ENCODE measurements around the gene FAM13A. TPM values are rescaled to one million over a fixed set of nuclear protein-coding genes. Genes with fewer than 3 reads are reported as not detected.

Gene FAM13A
- total RNA-seq, 1 donor from 2014 or later: 13.2 TPM

DNA sequence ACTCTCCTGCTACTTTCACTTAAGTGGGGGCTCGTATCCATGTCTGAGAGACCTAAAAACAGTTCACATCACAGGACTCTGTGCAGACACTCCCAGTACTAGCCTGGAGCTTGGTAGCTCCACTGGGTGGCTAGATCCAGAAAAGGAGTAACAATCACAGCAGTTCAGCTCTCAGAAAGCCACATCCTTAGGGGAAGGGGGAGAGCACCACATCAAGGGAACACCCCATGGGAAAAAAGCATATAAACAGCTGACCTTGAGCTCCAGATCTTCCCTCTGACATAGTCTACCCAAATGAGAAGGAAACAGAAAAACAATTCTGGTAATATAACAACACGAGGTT, 175.8 kb downstream of the FAM13A start:
- no peaks in the 10 kb centered on the region for H3K27me3 ChIP-seq
- TF ChIP-seq, protein P1, sequence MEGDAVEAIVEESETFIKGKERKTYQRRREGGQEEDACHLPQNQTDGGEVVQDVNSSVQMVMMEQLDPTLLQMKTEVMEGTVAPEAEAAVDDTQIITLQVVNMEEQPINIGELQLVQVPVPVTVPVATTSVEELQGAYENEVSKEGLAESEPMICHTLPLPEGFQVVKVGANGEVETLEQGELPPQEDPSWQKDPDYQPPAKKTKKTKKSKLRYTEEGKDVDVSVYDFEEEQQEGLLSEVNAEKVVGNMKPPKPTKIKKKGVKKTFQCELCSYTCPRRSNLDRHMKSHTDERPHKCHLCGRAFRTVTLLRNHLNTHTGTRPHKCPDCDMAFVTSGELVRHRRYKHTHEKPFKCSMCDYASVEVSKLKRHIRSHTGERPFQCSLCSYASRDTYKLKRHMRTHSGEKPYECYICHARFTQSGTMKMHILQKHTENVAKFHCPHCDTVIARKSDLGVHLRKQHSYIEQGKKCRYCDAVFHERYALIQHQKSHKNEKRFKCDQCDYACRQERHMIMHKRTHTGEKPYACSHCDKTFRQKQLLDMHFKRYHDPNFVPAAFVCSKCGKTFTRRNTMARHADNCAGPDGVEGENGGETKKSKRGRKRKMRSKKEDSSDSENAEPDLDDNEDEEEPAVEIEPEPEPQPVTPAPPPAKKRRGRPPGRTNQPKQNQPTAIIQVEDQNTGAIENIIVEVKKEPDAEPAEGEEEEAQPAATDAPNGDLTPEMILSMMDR (IDR thresholded peaks at IDR 0.05): no peak

DNA sequence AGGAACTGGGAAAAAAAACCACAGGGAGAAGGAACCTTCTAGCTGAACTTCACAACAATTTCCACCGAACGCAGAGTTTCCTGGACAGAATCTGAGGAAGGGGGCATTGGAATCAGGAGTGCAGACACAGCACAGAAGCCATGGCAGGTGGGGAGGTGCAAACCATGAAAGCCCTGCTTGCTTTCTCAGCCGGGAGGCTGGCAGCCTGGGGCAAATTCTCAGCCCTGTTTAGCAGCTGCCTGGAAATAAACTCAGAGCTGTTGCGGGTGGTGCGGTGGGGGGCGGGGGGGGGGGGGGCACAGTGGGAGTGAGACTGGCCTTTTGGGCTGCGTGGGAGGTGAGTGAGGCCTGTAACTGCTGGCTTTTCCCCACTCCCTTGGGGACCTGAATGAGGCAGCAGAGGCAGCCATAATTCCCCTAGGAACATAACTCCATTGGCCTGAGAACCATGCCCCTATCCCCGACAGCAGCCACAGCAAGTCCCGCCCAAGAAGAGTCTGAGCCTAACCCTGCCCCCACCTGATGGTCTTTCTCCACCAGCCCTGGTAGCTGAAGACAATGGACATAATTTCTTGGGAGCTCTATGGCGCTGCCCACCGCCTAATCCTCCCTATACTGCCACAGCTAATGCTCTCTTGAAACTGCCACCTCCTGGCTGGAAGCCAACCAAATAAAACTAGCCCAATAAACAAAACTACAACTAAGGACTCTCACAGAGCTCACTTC, 176.3 kb downstream of the FAM13A start:
- Histone ChIP-seq H3K36me3 (no peaks in the 10 kb centered on the region), H3K4me3 (no peak overlapping the region), H3K4me1 (no peaks in the 10 kb centered on the region), H3K27ac (no peak overlapping the region), H3K27me3 (no peaks in the 10 kb centered on the region), H3K9me3 (no peaks in the 10 kb centered on the region)
- TF ChIP-seq, protein P1 (IDR thresholded peaks at IDR 0.05): no peak
- intact Hi-C loops (cut with DNase I): no loop called here
- DNase-seq (ENCODE audit: low spot score in 2 of 2): no peak

More for the DNA sequence above, 175.8 kb downstream of the FAM13A start:
- Histone ChIP-seq H3K36me3 (no peaks in the 10 kb centered on the region), H3K4me3 (no peak overlapping the region), H3K9me3 (no peaks in the 10 kb centered on the region), H3K27ac (no peak overlapping the region), H3K4me1 (no peaks in the 10 kb centered on the region)
- DNase-seq (ENCODE audit: low spot score in 2 of 2): no peak
- intact Hi-C loops (cut with DNase I): no loop called here

DNA sequence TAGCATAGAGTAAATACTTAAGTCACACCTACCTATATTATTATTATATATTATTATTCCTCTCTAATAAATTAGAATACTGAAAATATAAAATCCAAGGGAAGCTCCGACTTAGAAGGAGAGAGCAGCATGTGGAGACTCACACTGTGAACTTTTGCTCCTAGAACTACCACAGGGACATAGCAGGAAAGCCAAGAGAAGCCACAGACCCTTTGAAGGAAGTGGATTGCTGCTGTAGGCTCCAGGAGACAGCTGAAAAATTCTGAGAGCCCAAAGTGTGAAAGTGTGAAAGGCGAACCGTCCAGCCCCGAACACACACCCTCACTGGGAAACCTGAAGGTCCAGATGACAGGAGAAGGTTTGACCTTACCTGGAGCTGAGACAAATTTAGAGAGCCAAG, 177.0 kb downstream of the FAM13A start:
- TF ChIP-seq, protein P1 (IDR thresholded peaks at IDR 0.05): no peak
- intact Hi-C loops (cut with DNase I): no loop called here
- no peak overlapping the region for H3K27ac ChIP-seq

DNA sequence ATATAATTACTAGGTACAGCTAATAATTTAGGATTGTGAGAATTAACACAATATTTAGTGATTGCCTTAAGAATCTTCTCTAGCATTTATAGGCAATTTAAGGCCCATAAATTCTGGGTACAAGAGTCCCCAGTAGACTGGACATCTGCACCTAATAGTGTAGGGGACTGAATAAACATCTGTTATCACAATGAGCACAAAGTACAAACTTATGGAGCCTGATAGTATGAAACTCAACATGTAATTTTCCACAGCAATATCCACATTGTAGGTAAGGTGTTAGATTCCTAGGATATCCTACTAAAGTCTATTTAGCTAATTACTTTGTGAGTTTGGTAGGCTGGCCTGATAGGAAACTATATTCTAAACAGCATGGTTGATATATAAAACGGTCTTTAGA, 178.3 kb downstream of the FAM13A start:
- intact Hi-C loops (cut with DNase I): no loop called here
- H3K4me3 ChIP-seq: no peak overlapping the region
- no peak overlapping the region for H3K27ac ChIP-seq
- TF ChIP-seq, protein P1 (IDR thresholded peaks at IDR 0.05): no peak
- H3K9me3 ChIP-seq: no peaks in the 10 kb centered on the region
- DNase-seq (ENCODE audit: low spot score in 2 of 2): no peak
- no peaks in the 10 kb centered on the region for H3K27me3 ChIP-seq
- H3K4me1 ChIP-seq: no peaks in the 10 kb centered on the region
- H3K36me3 ChIP-seq: no peaks in the 10 kb centered on the region

More for the DNA sequence above, 177.0 kb downstream of the FAM13A start:
- Histone ChIP-seq H3K36me3 (no peaks in the 10 kb centered on the region), H3K4me1 (no peaks in the 10 kb centered on the region), H3K4me3 (no peak overlapping the region), H3K27me3 (no peaks in the 10 kb centered on the region), H3K9me3 (no peaks in the 10 kb centered on the region)
- DNase-seq (ENCODE audit: low spot score in 2 of 2): no peak

DNA sequence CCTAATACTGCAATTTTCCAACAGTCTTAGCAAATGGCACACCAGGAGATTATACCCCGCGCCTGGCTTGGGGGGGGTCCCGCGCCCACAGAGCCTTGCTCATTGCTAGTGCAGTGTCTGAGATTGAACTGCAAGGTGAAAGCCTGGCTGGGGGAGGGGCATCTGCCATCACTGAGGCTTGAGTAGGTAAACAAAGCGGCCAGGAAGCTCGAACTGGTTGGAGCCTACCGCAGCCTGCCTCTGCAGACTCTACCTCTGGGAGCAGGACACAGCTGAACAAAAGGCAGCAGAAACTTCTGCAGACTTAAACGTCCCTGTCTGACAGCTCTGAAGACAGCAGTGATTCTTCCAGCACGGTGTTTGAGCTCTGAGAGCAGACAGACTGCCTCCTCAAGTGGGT, 186.6 kb downstream of the FAM13A start:
- H3K4me3 ChIP-seq: no peak overlapping the region
- H3K27me3 ChIP-seq: no peaks in the 10 kb centered on the region
- intact Hi-C loops (cut with DNase I): no loop called here
- TF ChIP-seq, protein P1 (IDR thresholded peaks at IDR 0.05): no peak
- DNase-seq (ENCODE audit: low spot score in 2 of 2): no peak
- no peaks in the 10 kb centered on the region for H3K36me3 ChIP-seq
- no peaks in the 10 kb centered on the region for H3K4me1 ChIP-seq
- no peaks in the 10 kb centered on the region for H3K9me3 ChIP-seq
- no peak overlapping the region for H3K27ac ChIP-seq

DNA sequence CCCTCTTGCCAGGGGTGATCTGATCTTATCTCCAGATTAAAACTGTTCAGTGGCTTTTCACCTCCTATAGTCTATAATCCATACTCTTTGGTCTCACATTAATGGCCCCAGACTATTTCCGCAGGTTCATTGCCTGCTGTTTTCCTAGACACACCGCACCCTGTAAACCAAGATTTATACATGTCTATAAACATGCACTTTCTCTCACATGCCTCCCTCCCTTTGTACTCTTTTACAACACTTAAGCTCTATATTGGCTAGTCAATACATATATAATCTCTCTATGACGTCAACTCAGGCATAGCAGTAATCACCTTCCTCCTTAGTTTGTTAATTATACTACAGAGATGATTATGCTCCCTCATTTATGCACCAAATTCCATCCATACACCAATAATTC, 188.5 kb downstream of the FAM13A start:
- TF ChIP-seq, protein P1 (IDR thresholded peaks at IDR 0.05): no peak
- no peaks in the 10 kb centered on the region for H3K36me3 ChIP-seq

More for the DNA sequence above, 188.5 kb downstream of the FAM13A start:
- Histone ChIP-seq H3K9me3 (no peaks in the 10 kb centered on the region), H3K4me1 (no peaks in the 10 kb centered on the region), H3K27ac (no peak overlapping the region), H3K27me3 (no peaks in the 10 kb centered on the region), H3K4me3 (no peak overlapping the region)
- DNase-seq (ENCODE audit: low spot score in 2 of 2): no peak
- intact Hi-C loops (cut with DNase I): no loop called here

All from ascending aorta (tissue), 2 donors.